HepG2 (cell line): ENCODE results near the gene FUT6. TPM values are rescaled to one million over a fixed set of nuclear protein-coding genes. Genes with fewer than 3 reads are reported as not detected.

Source experiments
- ELF3 ChIP-seq: IDR thresholded peaks from 2 replicates; pipeline ENCODE4 v1.6.1; 2016; ENCODE audit warnings: missing genetic modification reagents, missing compliant biosample characterization
- GATAD1 ChIP-seq: IDR thresholded peaks from 2 replicates; pipeline ENCODE4 v1.6.1; 2016; ENCODE audit warnings: missing genetic modification reagents, missing compliant biosample characterization
- GRHL1 ChIP-seq: sonication (generic); formaldehyde crosslinking; conservative IDR thresholded peaks from 2 replicates; pipeline ENCODE4 v1.8.0; 2022; ENCODE audit warnings: missing genetic modification reagents
- HINFP ChIP-seq: sonication (generic); formaldehyde crosslinking; IDR thresholded peaks from 2 replicates; pipeline ENCODE4 v1.4.0; 2020; ENCODE audit warnings: low read depth, mild to moderate bottlenecking, missing genetic modification reagents
- HOXA5 ChIP-seq: sonication (generic); formaldehyde crosslinking; IDR thresholded peaks from 2 replicates; pipeline ENCODE4 v1.4.0; 2020; ENCODE audit warnings: missing genetic modification reagents
- MEF2D ChIP-seq: sonication (generic); formaldehyde crosslinking; IDR thresholded peaks from 2 replicates; pipeline ENCODE4 v1.5.1; 2020; ENCODE audit warnings: mild to moderate bottlenecking, missing genetic modification reagents
- NFIC ChIP-seq: IDR thresholded peaks from 2 replicates; pipeline ENCODE4 v1.6.1; 2012; ENCODE audit warnings: mild to moderate bottlenecking, low read length, inconsistent platforms
- NONO ChIP-seq, 2 experiments: fragments of 450-650 bp in 1 of 2; sonication (generic) in 1 of 2; formaldehyde crosslinking in 1 of 2; IDR thresholded peaks in 1 of 2; conservative IDR thresholded peaks in 1 of 2; 2 replicates each; pipeline versions ENCODE4 v1.6.1 to v1.8.0; 2017 to 2022; ENCODE audit warnings: mild to moderate bottlenecking in 1 of 2, missing genetic modification reagents in 1 of 2, moderate library complexity in 1 of 2
- SALL2 ChIP-seq: sonication (generic); formaldehyde crosslinking; IDR thresholded peaks from 2 replicates; pipeline ENCODE4 v1.8.1; 2023; ENCODE audit warnings: mild to moderate bottlenecking, missing genetic modification reagents, inconsistent platforms
- SIX1 ChIP-seq: sonication (generic); formaldehyde crosslinking; IDR thresholded peaks from 2 replicates; pipeline ENCODE4 v1.4.0; 2020; ENCODE audit warnings: missing genetic modification reagents, borderline replicate concordance
- STAT6 ChIP-seq: sonication (generic); formaldehyde crosslinking; IDR thresholded peaks from 2 replicates; pipeline ENCODE4 v1.4.0; 2020; ENCODE audit warnings: missing genetic modification reagents, mild to moderate bottlenecking, borderline replicate concordance
- TAF15 ChIP-seq: fragments of 200-400 bp; formaldehyde crosslinking; IDR thresholded peaks from one replicate; pipeline ENCODE4 v1.6.1; 2018; ENCODE audit warnings: mild to moderate bottlenecking, low read depth, low read length; ENCODE audit not compliant: poor library complexity, severe bottlenecking
- TBL1XR1 ChIP-seq: fragments of 150-350 bp; IDR thresholded peaks from 2 replicates; pipeline ENCODE4 v1.6.1; 2014; ENCODE audit warnings: borderline replicate concordance, low read length; ENCODE audit not compliant: partially characterized antibody
- WIZ ChIP-seq: sonication (generic); formaldehyde crosslinking; IDR thresholded peaks from 2 replicates; pipeline ENCODE4 v1.5.1; 2020; ENCODE audit warnings: mild to moderate bottlenecking, missing genetic modification reagents
- ZC3H13 ChIP-seq: sonication (generic); formaldehyde crosslinking; IDR thresholded peaks from 2 replicates; pipeline ENCODE4 v1.8.1; 2023; ENCODE audit warnings: mild to moderate bottlenecking, missing genetic modification reagents, moderate library complexity
- ZFP82 ChIP-seq: sonication (generic); formaldehyde crosslinking; IDR thresholded peaks from 2 replicates; pipeline ENCODE4 v1.5.1; 2020; ENCODE audit warnings: mild to moderate bottlenecking, missing genetic modification reagents, borderline replicate concordance
- ZNF317 ChIP-seq: sonication (generic); formaldehyde crosslinking; IDR thresholded peaks from 2 replicates; pipeline ENCODE4 v1.5.0; 2020; ENCODE audit warnings: mild to moderate bottlenecking, missing genetic modification reagents
- ZNF431 ChIP-seq: sonication (generic); formaldehyde crosslinking; IDR thresholded peaks from 2 replicates; pipeline ENCODE4 v1.9.0; 2022; ENCODE audit warnings: missing genetic modification reagents, low read depth, mild to moderate bottlenecking, borderline replicate concordance
- ZNF441 ChIP-seq: sonication (generic); formaldehyde crosslinking; IDR thresholded peaks from 2 replicates; pipeline ENCODE4 v1.7.0; 2021; ENCODE audit warnings: missing genetic modification reagents, borderline replicate concordance
- ZNF674 ChIP-seq: sonication (generic); formaldehyde crosslinking; IDR thresholded peaks from 2 replicates; pipeline ENCODE4 v1.5.0; 2020; ENCODE audit warnings: low read depth, mild to moderate bottlenecking, missing genetic modification reagents
- ZNF740 ChIP-seq: sonication (generic); formaldehyde crosslinking; IDR thresholded peaks from 2 replicates; pipeline ENCODE4 v1.4.0; 2020; ENCODE audit warnings: missing genetic modification reagents
- ZNF879 ChIP-seq: sonication (generic); formaldehyde crosslinking; IDR thresholded peaks from 2 replicates; pipeline ENCODE4 v1.8.1; 2023; ENCODE audit warnings: missing genetic modification reagents
- ZNF891 ChIP-seq: sonication (generic); formaldehyde crosslinking; IDR thresholded peaks from 2 replicates; pipeline ENCODE4 v1.5.0; 2020; ENCODE audit warnings: mild to moderate bottlenecking, missing genetic modification reagents
- polyA plus RNA-seq, 8 experiments: library from polyadenylated mRNA; depleted of rRNA in 3 of 8; stranded (reverse) in 7 of 8; unstranded in 1 of 8; fragments of >200 nt; fragmentation: Illumina TruSeq in 4 of 8; extraction: Trizol in 4 of 8; gene quantifications; 2 replicates each; pipeline versions ENCODE4 v1.2.1 to v1.2.3, GENCODE V29; 2011 to 2016; ENCODE audit warnings: low read depth in 4 of 8, missing spikeins in 1 of 8, mixed read lengths in 1 of 8; ENCODE audit not compliant: insufficient read depth in 1 of 8
- total RNA-seq, 5 experiments: library from RNA; depleted of rRNA; stranded (reverse); fragments of >200 nt; fragmentation: Illumina TruSeq; extraction: Trizol; gene quantifications; 2 replicates each; pipeline ENCODE4 v1.2.3, GENCODE V29; 2016; ENCODE audit warnings: low read depth in 1 of 5

FUT6 gene
- total and polyA plus RNA-seq, 2 of the 13 experiments (the other 11 are each of a cell fraction or from before 2014, with no cell fraction given): 8.2 to 27.7 TPM

GRCh38 chr19:5799247-5800241 is 40.0 kb downstream of the FUT6 start (continued):
- TF ChIP-seq ZNF740 (CRISPR knock-in tag) (no peak), STAT6 (CRISPR knock-in tag) (no peak), TBL1XR1 (no peak), NFIC (no peak), SIX1 (no peak), HINFP (CRISPR knock-in tag) (no peak), TAF15 (no peak), ZFP82 (CRISPR knock-in tag) (no peak), ELF3 (CRISPR knock-in tag) (no peak), ZNF674 (CRISPR knock-in tag) (no peak), GATAD1 (CRISPR knock-in tag) (no peak), MEF2D (peak; percentile 59), ZNF891 (CRISPR knock-in tag) (no peak), SALL2 (no peak), ZNF317 (CRISPR knock-in tag) (no peak), HOXA5 (CRISPR knock-in tag) (no peak), NONO (IDR thresholded peaks at IDR 0.05) (no peak), NONO (CRISPR knock-in tag; conservative IDR thresholded peaks at IDR 0.05) (no peak), ZNF879 (CRISPR knock-in tag) (no peak), WIZ (CRISPR knock-in tag) (no peak), GRHL1 (no peak), ZC3H13 (CRISPR knock-in tag) (peak; percentile 55; the same call in 1 of the 2 replicates), ZNF441 (CRISPR knock-in tag) (no peak), ZNF431 (CRISPR knock-in tag) (no peak)
